Activated B cell treated with CpG ODN at 0.5 μM for 24 hours (primary cell): ENCODE data around the gene LRRC3C. TPM values are rescaled to one million over a fixed set of nuclear protein-coding genes. Genes with fewer than 3 reads are reported as not detected.

Experiments
- ATAC-seq: fragments of 200-7000 bp; cut with Tn5 transposase; one replicate; pipeline ENCODE4 v1.10.0; 2021; ENCODE audit warnings: low read depth, mild to moderate bottlenecking, moderate library complexity
- CTCF ChIA-PET: fragments of 350-600 bp; sonication (Branson Sonifier 250); formaldehyde crosslinking; loops from one replicate; lab custom pipeline; 2021; ENCODE audit warnings: antibody characterized with exemption; lab: Charles Lee
- POLR2A ChIA-PET: fragments of 350-600 bp; sonication (Branson Sonifier 250); formaldehyde crosslinking; loops from one replicate; lab custom pipeline; 2021; ENCODE audit warnings: antibody characterized with exemption; lab: Charles Lee
- DNase-seq: peaks from one replicate; pipeline ENCODE4 v3.0.0; 2022
- H3K27ac Mint-ChIP-seq: one replicate; pipeline ENCODE4 v1.8.0; 2020; ENCODE audit warnings: mixed read lengths
- H3K27me3 Mint-ChIP-seq: one replicate; pipeline ENCODE4 v1.8.0; 2021; ENCODE audit warnings: mixed read lengths
- H3K36me3 Mint-ChIP-seq: one replicate; pipeline ENCODE4 v1.8.0; 2021; ENCODE audit warnings: low read depth, mixed read lengths
- H3K4me1 Mint-ChIP-seq: one replicate; pipeline ENCODE4 v1.8.0; 2021; ENCODE audit warnings: mixed read lengths
- H3K4me3 Mint-ChIP-seq: one replicate; pipeline ENCODE4 v1.8.0; 2020; ENCODE audit warnings: mild to moderate bottlenecking, mixed read lengths
- H3K9me3 Mint-ChIP-seq: one replicate; pipeline ENCODE4 v1.8.0; 2020; ENCODE audit warnings: mixed read lengths
- intact Hi-C: fragments of 100-400 bp; cut with micrococcal nuclease; formaldehyde crosslinking; loops from one replicate; pipeline ENCODE4 v1.15.1; 2024
- total RNA-seq: library from RNA; stranded (reverse); gene quantifications from 2 replicates; pipeline ENCODE4 v1.2.3, GENCODE V29; 2022
- TF ChIP-seq, protein P1 (sequence below): fragments of 200-600 bp; IDR thresholded peaks from one replicate; pipeline ENCODE4 v1.8.0; 2022; ENCODE audit warnings: antibody characterized with exemption, mild to moderate bottlenecking

Gene LRRC3C
- total RNA-seq, 1 donor from 2014 or later = not detected

DNA sequence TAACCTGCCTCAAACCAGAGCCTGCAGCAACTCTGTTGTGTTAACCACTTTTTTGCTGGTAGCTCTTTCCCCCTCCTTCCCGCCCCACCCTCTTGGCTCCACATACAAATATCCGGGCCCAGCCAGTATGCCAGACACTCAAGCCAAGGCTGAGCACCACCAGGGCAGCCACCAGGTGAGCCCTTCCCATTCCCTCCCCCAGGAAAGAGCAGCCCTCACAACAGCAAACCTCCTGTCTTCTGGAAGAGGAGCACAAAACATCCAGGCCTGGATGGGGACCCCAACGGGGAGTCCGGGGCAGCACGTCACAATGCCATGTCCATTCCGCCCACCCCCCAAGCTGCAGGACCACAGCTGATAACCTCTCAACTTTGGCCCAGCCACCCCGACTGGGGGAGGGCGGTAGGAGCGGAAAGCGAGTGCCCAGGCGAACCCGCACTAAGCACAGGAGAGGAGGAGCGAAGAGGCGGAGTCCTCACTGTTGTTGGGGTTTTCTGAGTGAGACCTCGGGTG lies 888 bp upstream of the LRRC3C start:
- peak overlapping the region; percentile 97 for H3K4me3 Mint-ChIP-seq
- intact Hi-C loops = loop anchor here (1.0 to 10.0 kb wide), 4 partner anchors 27 to 358 kb away; partner anchors contain the start of genes CDC6 and PSMD3
- ChIA-PET POLR2A (interaction anchor here (1.0 to 1.9 kb wide), 4 partner anchors 27 to 239 kb away, joined by 3 to 7 read pairs (median 4); partner anchors contain the start of genes MSL1 and PGAP3), CTCF (interaction anchor here (1.0 kb wide), 1 partner anchor 54 kb away, joined by 3 read pairs; no protein-coding TSS in a partner anchor)
- peak overlapping the region; percentile 59 for H3K27ac Mint-ChIP-seq
- peaks cover 27% of the 10 kb centered on the region for H3K36me3 Mint-ChIP-seq
- DNase-seq = peak; percentile 32
- H3K9me3 Mint-ChIP-seq = no peaks in the 10 kb centered on the region
- H3K27me3 Mint-ChIP-seq = no peaks in the 10 kb centered on the region
- TF ChIP-seq, protein P1, sequence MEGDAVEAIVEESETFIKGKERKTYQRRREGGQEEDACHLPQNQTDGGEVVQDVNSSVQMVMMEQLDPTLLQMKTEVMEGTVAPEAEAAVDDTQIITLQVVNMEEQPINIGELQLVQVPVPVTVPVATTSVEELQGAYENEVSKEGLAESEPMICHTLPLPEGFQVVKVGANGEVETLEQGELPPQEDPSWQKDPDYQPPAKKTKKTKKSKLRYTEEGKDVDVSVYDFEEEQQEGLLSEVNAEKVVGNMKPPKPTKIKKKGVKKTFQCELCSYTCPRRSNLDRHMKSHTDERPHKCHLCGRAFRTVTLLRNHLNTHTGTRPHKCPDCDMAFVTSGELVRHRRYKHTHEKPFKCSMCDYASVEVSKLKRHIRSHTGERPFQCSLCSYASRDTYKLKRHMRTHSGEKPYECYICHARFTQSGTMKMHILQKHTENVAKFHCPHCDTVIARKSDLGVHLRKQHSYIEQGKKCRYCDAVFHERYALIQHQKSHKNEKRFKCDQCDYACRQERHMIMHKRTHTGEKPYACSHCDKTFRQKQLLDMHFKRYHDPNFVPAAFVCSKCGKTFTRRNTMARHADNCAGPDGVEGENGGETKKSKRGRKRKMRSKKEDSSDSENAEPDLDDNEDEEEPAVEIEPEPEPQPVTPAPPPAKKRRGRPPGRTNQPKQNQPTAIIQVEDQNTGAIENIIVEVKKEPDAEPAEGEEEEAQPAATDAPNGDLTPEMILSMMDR = no peak
- peak; percentile 43 for ATAC-seq
- H3K4me1 Mint-ChIP-seq = peaks cover 45% of the 10 kb centered on the region

DNA sequence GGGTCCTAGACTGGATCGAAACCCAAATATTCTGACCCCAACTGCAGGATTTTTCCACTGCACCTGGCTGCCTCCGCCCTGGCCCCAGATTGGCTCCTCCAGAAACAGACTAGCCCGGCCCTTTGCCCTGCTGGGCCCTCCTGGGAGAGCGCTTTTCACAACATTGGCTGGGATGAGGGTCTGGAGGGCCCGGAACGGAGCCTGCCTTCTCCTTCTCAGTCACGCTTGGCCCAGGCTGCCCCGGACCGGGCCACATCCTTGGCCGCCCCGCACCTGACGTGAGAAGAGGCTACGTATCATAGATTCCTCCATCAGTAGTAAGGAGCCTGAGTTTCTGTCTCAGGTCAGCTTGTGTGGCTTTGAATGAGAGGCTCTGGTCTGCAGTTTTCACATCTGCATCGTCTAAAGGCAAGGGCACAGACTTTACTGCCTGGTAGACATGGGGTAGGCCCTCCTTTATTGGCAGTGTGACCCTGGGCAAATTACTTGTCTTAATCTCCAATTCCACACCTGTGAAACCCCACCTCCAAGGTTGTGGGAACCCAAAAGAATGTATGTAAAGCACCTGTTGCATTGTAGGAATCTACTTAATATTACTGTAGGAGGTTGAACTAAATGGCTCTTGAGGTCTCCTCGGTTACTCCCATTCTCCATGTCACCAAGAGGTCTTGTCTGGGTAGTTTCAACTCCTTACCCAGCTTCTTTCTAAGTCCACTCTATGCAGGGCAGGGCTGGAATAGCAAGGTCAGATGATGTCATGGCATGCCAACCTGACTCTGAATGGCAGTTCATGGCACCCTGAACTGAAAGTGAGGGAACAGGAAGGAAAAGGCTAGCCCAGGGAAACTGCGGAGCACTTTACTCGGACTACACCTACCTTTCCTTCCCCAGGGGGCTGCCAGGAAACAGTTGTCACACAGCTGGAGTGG lies 661 bp downstream of the LRRC3C start:
- intact Hi-C loops = loop anchor here (1.0 to 10.0 kb wide), 4 partner anchors 25 to 357 kb away; partner anchors contain the start of genes CDC6 and PSMD3

DNA sequence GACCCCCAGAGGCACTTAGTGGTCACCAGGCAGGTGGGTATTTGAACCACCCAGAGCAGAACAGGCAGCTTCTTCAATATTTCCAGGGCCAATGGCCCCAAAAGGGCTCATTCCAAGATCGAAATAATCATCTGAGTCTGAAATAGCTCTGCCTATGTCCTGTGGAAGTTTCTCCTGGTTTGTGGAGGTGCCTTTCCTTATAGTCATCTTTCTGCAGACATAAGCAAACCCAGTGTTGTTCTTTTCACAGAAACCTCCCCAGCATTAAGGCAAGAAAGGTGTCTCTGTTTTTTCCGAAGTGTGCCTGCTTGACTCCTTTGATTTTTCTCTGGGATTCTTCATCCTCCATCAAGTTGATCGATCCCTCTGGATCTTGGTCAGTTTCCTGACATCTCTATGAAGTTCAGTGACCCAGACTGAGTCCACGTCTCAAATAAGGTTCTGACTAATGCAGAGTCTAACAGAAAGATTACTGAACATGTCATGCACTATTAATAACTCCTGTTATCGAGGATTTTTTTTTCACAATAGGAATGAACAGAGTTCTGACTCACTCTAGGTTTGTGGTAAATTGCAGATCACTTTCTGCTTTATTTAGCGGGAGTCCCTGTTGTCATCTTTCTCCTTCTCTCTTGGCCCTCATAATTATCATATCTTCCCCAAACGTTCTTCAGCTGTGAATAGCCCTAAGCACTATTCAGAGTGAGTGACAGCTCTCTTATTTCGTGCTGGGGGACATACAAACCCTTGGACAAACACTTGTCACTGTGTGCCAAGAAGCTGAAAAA lies 1.5 kb downstream of the LRRC3C start:
- DNase-seq = no peak
- Mint-ChIP-seq H3K4me3 (no peak overlapping the region), H3K9me3 (no peaks in the 10 kb centered on the region), H3K36me3 (peaks cover 7% of the 10 kb centered on the region), H3K4me1 (peaks cover 40% of the 10 kb centered on the region), H3K27me3 (no peaks in the 10 kb centered on the region), H3K27ac (no peak overlapping the region)
- CTCF ChIA-PET = no interaction called here
- no peak for ATAC-seq
- intact Hi-C loops = loop anchor here (5.0 to 10.0 kb wide), 2 partner anchors 57 to 356 kb away; partner anchors contain the start of gene CDC6
- POLR2A ChIA-PET = no interaction called here
- TF ChIP-seq, protein P1 = no peak

More for the DNA sequence above, 661 bp downstream of the LRRC3C start:
- H3K27me3 Mint-ChIP-seq = no peaks in the 10 kb centered on the region
- H3K9me3 Mint-ChIP-seq = no peaks in the 10 kb centered on the region
- DNase-seq (peak; percentile 29), ATAC-seq (peak; percentile 8)
- TF ChIP-seq, protein P1 = no peak
- ChIA-PET CTCF (no interaction called here), POLR2A (interaction anchor here (0.5 to 1.9 kb wide), 5 partner anchors 25 to 241 kb away, joined by 3 to 7 read pairs (median 4); partner anchors contain the start of genes MSL1 and PGAP3)
- H3K4me1 Mint-ChIP-seq = peaks cover 40% of the 10 kb centered on the region
- peak overlapping the region; percentile 82 for H3K27ac Mint-ChIP-seq
- peaks cover 13% of the 10 kb centered on the region for H3K36me3 Mint-ChIP-seq
- H3K4me3 Mint-ChIP-seq = peak overlapping the region; percentile 97

DNA sequence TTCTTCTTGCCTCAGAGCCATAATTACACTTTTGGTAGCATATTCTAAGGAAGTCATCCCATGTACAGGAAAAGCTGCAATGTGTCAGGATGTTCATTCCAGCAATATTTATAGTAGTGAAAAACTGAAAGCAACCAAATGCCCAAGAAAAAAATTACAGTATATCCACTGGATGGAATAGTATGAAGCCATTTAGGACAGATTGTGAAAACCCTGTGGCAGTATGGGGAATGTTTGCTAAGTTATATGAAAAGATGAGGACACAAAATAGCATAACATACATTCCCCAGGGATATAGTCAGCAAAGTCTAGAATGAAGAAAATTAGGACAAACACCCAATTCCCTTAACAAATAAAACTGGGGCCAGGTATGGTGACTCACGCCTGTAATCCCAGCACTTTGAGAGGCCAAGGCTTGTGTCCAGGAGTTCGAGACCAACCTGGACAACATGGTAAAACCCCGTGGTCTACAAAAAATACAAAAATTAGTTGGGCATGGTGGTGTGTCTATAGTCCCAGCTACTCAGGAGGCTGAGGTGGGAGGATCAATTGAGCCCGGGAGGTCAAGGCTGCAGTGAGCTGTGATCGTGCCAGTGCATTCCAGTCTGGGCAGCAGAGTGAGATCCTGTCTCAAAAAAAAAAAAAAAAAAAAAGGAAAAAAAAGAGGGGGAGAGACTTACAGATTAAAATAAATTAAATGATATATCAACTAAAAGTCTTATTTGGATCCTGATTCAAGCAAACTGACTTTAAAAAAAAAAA lies 2.3 kb downstream of the LRRC3C start:
- intact Hi-C loops = loop anchor here (5.0 to 10.0 kb wide), 2 partner anchors 58 to 355 kb away; partner anchors contain the start of gene CDC6

More for the DNA sequence above, 2.3 kb downstream of the LRRC3C start:
- no peaks in the 10 kb centered on the region for H3K27me3 Mint-ChIP-seq
- ATAC-seq (no peak), DNase-seq (no peak)
- ChIA-PET CTCF (no interaction called here), POLR2A (interaction anchor here (0.7 to 1.2 kb wide), 2 partner anchors 12 to 66 kb away, joined by 4 to 8 read pairs; partner anchors contain the start of gene GSDMB)
- TF ChIP-seq, protein P1 = no peak
- no peak overlapping the region for H3K27ac Mint-ChIP-seq
- peaks cover 5% of the 10 kb centered on the region for H3K36me3 Mint-ChIP-seq
- H3K4me1 Mint-ChIP-seq = peaks cover 36% of the 10 kb centered on the region
- no peak overlapping the region for H3K4me3 Mint-ChIP-seq
- H3K9me3 Mint-ChIP-seq = no peaks in the 10 kb centered on the region
